Cardiac fibroblast (primary cell): Measurements from ENCODE around the gene DDX53.

Experiments used
- DNase-seq, 2 donors: peaks; one replicate each; pipeline versions ENCODE4 v3.0.0 to v3.0.0-alpha.2; 2010; ENCODE audit warnings: low read depth in 2 of 2
- H3K4me3 ChIP-seq, 2 donors: replicated peaks in 1 of 2; 1 replicate in 1 of 2; 2 replicates in 1 of 2; pipeline ENCODE4 v1.5.1; 2011; ENCODE audit warnings: low read depth in 2 of 2, low read length in 2 of 2, mild to moderate bottlenecking in 2 of 2, moderate library complexity in 1 of 2
- CTCF ChIP-seq: IDR thresholded peaks from one replicate; pipeline ENCODE4 v1.5.1; 2011; ENCODE audit warnings: low read depth, mild to moderate bottlenecking, low read length, inconsistent platforms

The DDX53 gene

GRCh38 chrX:23003116-23003515, 3.4 kb downstream of the DDX53 start:
- DNase-seq, result peak; percentile 33 to 47
- no peak for TF ChIP-seq CTCF

GRCh38 chrX:23008431-23009099, 8.8 kb downstream of the DDX53 start:
- no peak overlapping the region for H3K4me3 ChIP-seq
- DNase-seq, result peak; percentile 41 to 56
- TF ChIP-seq CTCF, result peak; percentile 32

More at GRCh38 chrX:23003116-23003515, 3.4 kb downstream of the DDX53 start:
- H3K4me3 ChIP-seq, result no peak overlapping the region

- TF ChIP-seq CTCF, result no peak
- H3K4me3 ChIP-seq, result no peak overlapping the region
- DNase-seq, result no peak
Measured at GRCh38 chrX:23012162-23012561, 12.4 kb downstream of the DDX53 start.

GRCh38 chrX:23012636-23013035, 12.9 kb downstream of the DDX53 start:
- DNase-seq, result no peak
- H3K4me3 ChIP-seq, result no peak overlapping the region
- TF ChIP-seq CTCF, result no peak

- TF ChIP-seq CTCF, result no peak
- no peak for DNase-seq
- H3K4me3 ChIP-seq, result no peak overlapping the region
Measured at GRCh38 chrX:23013366-23013765, 13.6 kb downstream of the DDX53 start.

- no peak for DNase-seq
- TF ChIP-seq CTCF, result no peak
- H3K4me3 ChIP-seq, result no peak overlapping the region
Measured at GRCh38 chrX:23031600-23031999, 31.8 kb downstream of the DDX53 start.

GRCh38 chrX:23035493-23035892, 35.7 kb downstream of the DDX53 start:
- no peak overlapping the region for H3K4me3 ChIP-seq
- no peak for TF ChIP-seq CTCF
- DNase-seq, result no peak
